ENCODE measurements around the gene ASTN1. TPM values are rescaled to one million over a fixed set of nuclear protein-coding genes. Genes with fewer than 3 reads are reported as not detected.

Gene ASTN1
- total RNA-seq, 4 donors from 2014 or later, result 0.11 to 0.33 (median 0.19) TPM

DNA sequence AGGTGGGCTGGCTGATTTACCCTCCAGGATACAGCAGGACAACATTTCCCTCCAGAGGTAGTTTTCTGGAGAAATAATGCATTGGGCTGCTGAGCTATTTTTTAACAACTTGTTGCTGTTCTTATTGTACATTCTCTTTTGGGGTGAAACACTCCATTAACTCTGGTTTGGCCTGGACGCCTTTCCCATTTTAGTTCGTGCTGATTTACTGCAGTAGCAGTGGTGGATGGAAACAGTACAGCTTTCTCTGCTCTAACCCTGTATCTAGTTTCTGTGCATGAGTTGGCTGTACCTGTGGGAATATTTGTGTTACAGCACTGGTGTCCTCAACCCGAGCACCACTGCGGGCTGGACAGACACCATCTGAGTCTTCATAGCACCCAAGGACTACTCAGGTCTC is 325.3 kb downstream of the ASTN1 start:
- DNase-seq, result no peak
- Histone ChIP-seq H3K36me3 (no peaks in the 10 kb centered on the region), H3K4me3 (replicated peaks in 1 of 3) (no peak overlapping the region), H3K27me3 (no peaks in the 10 kb centered on the region), H3K27ac (no peak overlapping the region), H3K9me3 (no peaks in the 10 kb centered on the region), H3K4me1 (no peaks in the 10 kb centered on the region)
- intact Hi-C loops (cut with DNase I), result no loop called here
- 86 to 93% methylated on average over 4 of the region's 4 CpGs for WGBS, 2 donors
- TF ChIP-seq, protein P1, sequence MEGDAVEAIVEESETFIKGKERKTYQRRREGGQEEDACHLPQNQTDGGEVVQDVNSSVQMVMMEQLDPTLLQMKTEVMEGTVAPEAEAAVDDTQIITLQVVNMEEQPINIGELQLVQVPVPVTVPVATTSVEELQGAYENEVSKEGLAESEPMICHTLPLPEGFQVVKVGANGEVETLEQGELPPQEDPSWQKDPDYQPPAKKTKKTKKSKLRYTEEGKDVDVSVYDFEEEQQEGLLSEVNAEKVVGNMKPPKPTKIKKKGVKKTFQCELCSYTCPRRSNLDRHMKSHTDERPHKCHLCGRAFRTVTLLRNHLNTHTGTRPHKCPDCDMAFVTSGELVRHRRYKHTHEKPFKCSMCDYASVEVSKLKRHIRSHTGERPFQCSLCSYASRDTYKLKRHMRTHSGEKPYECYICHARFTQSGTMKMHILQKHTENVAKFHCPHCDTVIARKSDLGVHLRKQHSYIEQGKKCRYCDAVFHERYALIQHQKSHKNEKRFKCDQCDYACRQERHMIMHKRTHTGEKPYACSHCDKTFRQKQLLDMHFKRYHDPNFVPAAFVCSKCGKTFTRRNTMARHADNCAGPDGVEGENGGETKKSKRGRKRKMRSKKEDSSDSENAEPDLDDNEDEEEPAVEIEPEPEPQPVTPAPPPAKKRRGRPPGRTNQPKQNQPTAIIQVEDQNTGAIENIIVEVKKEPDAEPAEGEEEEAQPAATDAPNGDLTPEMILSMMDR (IDR thresholded peaks at IDR 0.05), result no peak
- no peak for TF ChIP-seq POLR2A (IDR thresholded peaks at IDR 0.05)

DNA sequence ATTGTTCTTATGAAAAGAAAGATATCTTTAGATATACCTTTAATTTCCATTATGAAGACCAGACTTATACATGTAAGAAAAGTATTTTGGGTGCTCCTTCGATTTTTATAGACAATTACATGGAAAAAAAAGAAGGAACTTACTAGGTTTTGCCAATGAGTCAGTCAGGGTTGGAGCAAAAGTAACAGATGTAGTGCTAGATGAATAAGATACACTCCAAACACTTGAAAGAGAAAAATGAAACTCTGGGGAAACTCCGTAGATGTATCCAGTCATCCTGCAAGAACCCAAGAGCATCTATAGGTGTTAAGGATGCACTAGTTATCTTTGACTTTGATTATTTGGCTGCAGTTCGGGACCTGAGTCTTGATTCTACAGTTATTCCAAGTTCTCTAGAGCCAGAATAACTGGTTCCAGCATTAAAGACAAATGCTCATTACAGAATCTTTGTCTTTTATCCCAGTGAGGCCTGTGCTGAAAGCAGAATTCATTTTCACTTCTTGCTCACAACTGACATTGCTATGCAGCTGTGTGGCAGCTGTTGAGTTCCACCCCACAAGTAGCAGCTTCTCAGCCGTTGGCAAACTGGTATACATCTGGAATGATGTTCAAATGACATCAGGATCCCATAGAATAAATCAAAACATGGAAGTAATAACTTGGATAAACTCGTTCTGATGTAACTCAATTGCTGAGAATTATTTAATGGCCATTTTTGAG is 326.1 kb downstream of the ASTN1 start:
- intact Hi-C loops (cut with DNase I), result no loop called here
- H3K9me3 ChIP-seq, result no peaks in the 10 kb centered on the region
- H3K27me3 ChIP-seq, result no peaks in the 10 kb centered on the region
- H3K4me1 ChIP-seq, result no peaks in the 10 kb centered on the region
- no peaks in the 10 kb centered on the region for H3K36me3 ChIP-seq
- TF ChIP-seq, protein P1 (IDR thresholded peaks at IDR 0.05), result no peak
- TF ChIP-seq POLR2A (IDR thresholded peaks at IDR 0.05), result no peak
- no peak for DNase-seq
- H3K27ac ChIP-seq, result no peak overlapping the region
- H3K4me3 ChIP-seq (replicated peaks in 1 of 3), result no peak overlapping the region
- 63 to 79% methylated on average over 5 of the region's 5 CpGs for WGBS, 2 donors

DNA sequence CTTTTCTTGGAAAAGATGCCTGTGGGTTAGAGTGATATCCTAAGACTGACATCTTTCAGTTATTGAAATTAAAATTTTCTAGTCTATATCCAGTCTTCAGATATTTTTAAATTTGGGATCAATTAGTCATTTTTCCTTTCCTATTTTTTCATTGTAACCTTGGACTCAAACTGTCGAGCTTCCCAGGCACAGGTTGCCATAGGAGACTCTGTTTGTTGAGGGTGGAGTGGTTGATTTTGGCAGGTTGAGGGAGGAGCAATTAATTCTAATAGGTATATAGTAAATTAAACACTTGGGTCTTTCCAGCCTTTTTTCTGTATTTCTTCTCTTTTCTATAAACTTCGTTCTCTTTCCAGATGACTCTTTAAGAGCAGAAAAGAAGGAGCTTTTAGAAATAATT is 326.8 kb downstream of the ASTN1 start:
- TF ChIP-seq, protein P1 (IDR thresholded peaks at IDR 0.05), result no peak
- no peak for TF ChIP-seq POLR2A (IDR thresholded peaks at IDR 0.05)

DNA sequence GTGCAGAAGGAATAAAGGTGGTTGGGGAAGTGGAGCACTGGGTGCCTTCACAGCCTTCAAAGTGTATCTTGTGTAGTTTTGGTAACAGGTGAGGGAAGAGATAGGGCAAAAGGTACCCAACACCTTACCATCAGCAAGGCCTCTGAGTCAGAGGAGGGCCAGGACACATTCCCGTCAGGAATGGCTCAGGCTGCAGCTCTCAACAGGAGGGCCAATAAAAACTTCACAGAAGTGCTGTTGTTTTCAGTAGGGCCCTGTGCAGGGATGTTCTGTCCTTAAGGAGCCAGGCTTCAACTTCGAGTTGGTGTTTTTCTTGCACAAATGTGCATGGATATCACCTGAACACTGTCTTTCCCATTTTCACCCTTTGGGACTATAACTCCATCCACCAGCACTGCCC is 333.4 kb downstream of the ASTN1 start:
- Histone ChIP-seq H3K27me3 (no peaks in the 10 kb centered on the region), H3K9me3 (no peaks in the 10 kb centered on the region), H3K4me1 (no peaks in the 10 kb centered on the region), H3K27ac (no peak overlapping the region), H3K36me3 (no peaks in the 10 kb centered on the region), H3K4me3 (replicated peaks in 1 of 3) (no peak overlapping the region)
- intact Hi-C loops (cut with DNase I), result no loop called here
- WGBS, 2 donors, result 53 to 59% methylated on average over 2 of the region's 2 CpGs
- TF ChIP-seq, protein P1 (IDR thresholded peaks at IDR 0.05), result no peak
- no peak for TF ChIP-seq POLR2A (IDR thresholded peaks at IDR 0.05)
- no peak for DNase-seq

More for the DNA sequence above, 326.8 kb downstream of the ASTN1 start:
- Histone ChIP-seq H3K27ac (no peak overlapping the region), H3K36me3 (no peaks in the 10 kb centered on the region), H3K27me3 (no peaks in the 10 kb centered on the region), H3K4me1 (no peaks in the 10 kb centered on the region), H3K4me3 (replicated peaks in 1 of 3) (no peak overlapping the region), H3K9me3 (no peaks in the 10 kb centered on the region)
- intact Hi-C loops (cut with DNase I), result no loop called here
- 47 to 67% methylated on average over 2 of the region's 2 CpGs for WGBS, 2 donors
- DNase-seq, result no peak

DNA sequence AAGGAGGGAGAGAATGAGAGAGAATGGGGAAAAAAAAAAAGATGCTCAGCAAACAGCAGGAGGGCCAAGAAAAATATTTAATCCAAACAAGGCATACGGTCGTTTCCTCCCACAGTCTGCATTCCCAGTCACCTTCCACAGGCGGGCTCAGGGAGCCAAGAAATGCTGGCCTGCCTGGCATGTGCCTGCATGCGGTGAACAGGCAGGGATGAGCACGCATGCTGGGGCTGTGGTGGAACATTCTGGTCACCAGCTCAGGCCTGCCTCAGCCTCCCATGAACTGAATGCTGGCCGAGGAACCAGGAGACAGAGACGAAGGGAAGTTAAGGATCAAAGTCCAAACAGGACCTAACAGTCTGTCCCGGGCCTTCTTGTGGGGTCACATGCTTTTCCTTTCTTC is 335.3 kb downstream of the ASTN1 start:
- Histone ChIP-seq H3K27me3 (no peaks in the 10 kb centered on the region), H3K27ac (no peak overlapping the region), H3K36me3 (no peaks in the 10 kb centered on the region), H3K4me3 (replicated peaks in 1 of 3) (no peak overlapping the region), H3K9me3 (no peaks in the 10 kb centered on the region), H3K4me1 (no peaks in the 10 kb centered on the region)
- no peak for TF ChIP-seq POLR2A (IDR thresholded peaks at IDR 0.05)
- TF ChIP-seq, protein P1 (IDR thresholded peaks at IDR 0.05), result no peak
- intact Hi-C loops (cut with DNase I), result no loop called here
- no peak for DNase-seq
- 64 to 72% methylated on average over 8 of the region's 8 CpGs for WGBS, 2 donors
